Raji (cell line): ENCODE results near the gene EML4.

Experiments used
- POLR2A ChIP-seq: IDR thresholded peaks from 2 replicates; pipeline ENCODE4 v1.6.1; 2011; ENCODE audit warnings: low read depth, low read length, control low read depth; ENCODE audit not compliant: insufficient read depth

The EML4 gene

DNA sequence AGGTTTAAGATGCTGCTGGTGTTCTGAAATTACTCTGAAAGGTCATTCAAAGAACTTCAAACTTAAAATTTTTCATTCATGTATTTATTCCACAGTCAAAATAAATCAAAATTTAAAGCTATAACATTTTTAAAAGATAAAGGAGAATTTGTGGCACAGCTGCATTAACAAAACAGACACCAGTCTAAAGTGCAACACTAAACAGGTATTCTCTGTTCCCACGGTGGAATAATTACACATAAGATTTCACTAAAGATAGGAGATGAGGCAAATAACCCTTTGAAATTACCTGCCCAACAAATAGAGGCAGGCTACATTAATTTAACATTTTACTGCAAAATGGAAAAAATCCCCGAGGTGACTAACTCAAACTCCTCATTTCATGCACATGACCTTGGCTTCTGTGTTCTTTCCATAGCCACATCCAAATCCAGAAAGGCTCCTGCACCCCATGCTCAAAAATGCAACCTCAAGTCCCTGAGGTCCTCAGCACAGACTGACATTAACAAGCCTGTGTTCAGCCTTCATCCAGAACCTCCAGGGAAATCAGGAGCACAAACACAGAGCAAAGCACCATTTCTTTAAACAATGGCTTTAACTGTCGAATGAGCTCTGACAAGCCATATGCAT lies 181.4 kb downstream of the EML4 start:
- no peak for TF ChIP-seq POLR2A

DNA sequence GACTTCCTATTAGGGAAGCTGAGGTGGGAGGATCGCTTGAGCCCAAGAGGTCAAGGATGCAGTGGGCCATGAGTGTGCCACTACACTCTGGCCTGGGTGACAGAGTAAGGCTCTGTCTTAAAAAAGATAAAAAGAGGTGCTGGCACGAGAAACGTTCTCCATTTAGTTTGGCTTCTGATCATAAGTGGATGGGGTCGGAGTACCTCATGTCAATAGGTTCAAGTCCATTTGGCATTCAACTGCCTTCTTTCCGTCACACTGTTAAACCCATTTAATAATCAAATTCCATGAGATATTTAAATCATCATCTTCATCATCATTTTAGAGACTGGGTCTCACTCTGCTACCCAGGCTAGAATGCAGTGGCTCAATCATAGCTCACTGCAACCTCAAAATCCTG lies 182.7 kb downstream of the EML4 start:
- TF ChIP-seq POLR2A: no peak

GRCh38 chr2:42353792-42354429 lies 184.8 kb downstream of the EML4 start:
- TF ChIP-seq POLR2A: no peak

GRCh38 chr2:42359304-42359964 lies 190.3 kb downstream of the EML4 start:
- no peak for TF ChIP-seq POLR2A

- TF ChIP-seq POLR2A: no peak
These were observed 190.9 kb downstream of the EML4 start for GRCh38 chr2:42359965-42360483.

DNA sequence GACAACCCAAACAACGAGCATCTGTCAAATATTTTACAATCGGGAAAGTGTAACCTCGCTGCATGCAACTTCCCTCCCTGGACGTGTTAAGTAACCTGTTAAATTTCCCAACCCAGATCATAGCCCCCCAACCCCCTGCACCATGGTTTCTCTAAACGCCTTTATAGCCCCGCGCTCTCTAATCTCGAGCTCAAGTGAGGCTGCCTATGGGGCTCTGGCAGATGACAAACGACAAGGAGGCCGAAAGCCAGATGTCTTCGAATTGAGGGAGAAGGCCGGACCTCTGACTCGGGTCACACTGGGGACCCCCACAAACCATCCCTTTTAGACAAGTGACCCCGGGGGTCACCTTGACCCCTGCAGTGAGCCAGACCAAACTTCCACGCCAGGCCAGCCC lies 191.3 kb downstream of the EML4 start:
- no peak for TF ChIP-seq POLR2A

- peak; percentile 81 for TF ChIP-seq POLR2A
These were observed 192.0 kb downstream of the EML4 start, which contains the start of gene COX7A2L for GRCh38 chr2:42360890-42361727. Gene COX7A2L (minus strand): TSS chr2:42361217. CDS start chr2:42361161, 56 bp downstream.

DNA sequence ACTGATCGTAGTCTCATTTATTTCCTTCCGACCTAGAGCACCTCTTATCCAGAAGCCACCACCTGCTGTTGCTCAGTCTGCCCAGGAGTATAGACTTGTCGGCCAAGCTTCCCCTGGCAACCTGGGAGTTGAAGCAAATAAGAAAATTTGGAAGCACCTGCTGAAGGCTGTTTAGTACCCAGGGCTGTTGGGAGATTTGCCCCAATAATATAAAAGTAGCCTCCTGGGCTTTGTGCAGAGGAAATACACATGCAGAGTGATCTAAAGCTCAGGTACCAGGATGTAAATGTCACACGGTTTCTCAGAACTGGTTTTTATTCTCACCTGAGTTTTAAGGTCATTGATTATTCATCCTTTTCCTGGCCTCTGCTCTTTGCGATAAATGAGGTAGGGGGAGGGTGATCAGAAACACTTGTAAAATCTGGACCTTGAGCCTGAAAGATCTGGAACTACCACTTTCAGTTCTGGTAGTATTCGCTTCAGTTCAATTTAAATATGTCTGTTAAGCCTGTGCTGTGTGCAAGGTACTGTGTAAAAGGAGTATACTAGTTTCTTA lies 192.7 kb downstream of the EML4 start:
- TF ChIP-seq POLR2A: no peak

DNA sequence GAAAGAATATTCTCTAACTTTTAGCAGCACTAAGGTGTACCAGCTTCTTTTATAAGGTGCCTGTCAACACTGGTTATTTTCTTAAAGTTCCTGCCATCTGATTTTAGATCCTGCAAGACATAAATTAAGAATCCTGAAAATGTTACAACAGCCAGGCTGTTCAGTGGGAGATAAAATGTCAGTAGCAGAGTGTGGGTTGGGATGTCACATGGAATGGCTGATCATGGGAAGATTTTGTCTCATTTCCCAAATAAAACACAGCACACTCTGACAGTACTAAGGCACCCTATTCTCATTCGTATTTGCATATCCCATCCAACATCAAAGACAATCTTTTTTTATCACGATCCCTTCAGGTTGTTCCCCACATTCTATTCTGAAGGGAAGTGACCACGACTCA lies 194.3 kb downstream of the EML4 start:
- no peak for TF ChIP-seq POLR2A

DNA sequence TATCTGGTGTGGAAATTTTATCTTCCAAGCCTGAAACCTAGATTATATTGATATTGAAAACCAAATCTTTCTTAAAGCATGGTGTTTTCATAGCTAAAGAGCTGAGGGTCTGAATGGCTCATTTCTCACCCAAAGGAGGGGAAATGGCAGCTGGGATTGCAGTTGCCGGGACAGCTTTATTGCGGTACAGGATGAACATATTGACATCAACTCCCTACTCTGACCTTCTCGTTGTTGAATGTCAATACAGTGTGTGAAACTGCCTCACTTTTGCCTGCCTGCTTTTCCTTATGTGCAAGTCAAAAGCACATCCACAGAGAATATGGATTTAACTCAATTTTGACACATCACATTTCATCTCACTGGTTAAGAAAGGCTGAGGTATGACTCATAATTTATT lies 195.5 kb downstream of the EML4 start:
- TF ChIP-seq POLR2A: no peak

- no peak for TF ChIP-seq POLR2A
These were observed 197.3 kb downstream of the EML4 start for GRCh38 chr2:42366411-42366810.

GRCh38 chr2:42367835-42368234 lies 198.7 kb downstream of the EML4 start:
- TF ChIP-seq POLR2A: no peak

DNA sequence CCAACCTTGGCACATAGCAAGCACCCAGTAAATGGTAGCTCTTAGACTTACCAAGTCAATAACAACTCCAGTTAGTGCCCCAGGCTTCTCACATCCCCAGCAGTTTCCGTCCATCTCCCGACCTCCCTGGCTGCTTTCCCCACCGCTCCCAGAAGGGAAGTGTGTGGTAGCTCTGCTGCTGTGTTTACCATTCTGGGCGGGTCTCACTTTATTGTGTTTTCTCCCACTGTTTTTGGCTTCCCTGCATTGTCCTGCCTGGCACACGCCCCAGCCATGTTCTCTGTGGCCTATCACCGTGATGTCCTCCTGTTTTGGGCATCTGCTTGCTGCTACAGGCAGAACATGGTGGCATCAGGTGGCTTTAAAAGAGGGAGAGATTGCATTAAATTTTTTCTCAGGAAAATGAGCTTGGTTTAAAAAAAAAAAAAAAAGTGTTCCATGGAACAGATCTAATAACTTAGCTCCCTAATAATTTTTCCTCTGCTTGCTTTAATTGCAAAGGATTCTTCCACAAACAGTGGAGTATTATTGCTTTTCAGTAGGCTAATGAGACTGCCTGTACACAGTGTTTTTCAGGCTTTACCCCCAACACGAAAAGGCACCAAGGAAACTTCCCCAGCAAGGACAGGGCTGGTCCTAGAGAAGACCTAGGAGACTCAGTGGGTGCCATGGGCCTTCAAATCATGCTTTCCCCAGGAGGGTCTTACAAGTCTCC lies 199.8 kb downstream of the EML4 start:
- TF ChIP-seq POLR2A: no peak

GRCh38 chr2:42369532-42370229 lies 200.5 kb downstream of the EML4 start:
- no peak for TF ChIP-seq POLR2A
